CD4-positive, alpha-beta T cell (primary cell): Measurements from ENCODE around the gene ALLC. TPM values are rescaled to one million over a fixed set of nuclear protein-coding genes. Genes with fewer than 3 reads are reported as not detected.
"Not testable (repeated sequence)": the region's sequence is repeated elsewhere in the genome, so short reads cannot be mapped to it uniquely, and the experiment has no call there.

Experiments used
- ATAC-seq: fragments of 200-7000 bp; cut with Tn5 transposase; one replicate; pipeline ENCODE4 v1.10.0; 2022; ENCODE audit warnings: mild to moderate bottlenecking; ENCODE audit not compliant: poor library complexity
- CTCF ChIA-PET: fragments of 350-600 bp; sonication (Branson Sonifier 250); formaldehyde crosslinking; loops from one replicate; lab custom pipeline; 2021; ENCODE audit warnings: antibody characterized with exemption, inconsistent platforms; lab: Charles Lee
- POLR2A ChIA-PET: fragments of 350-600 bp; sonication (Branson Sonifier 250); formaldehyde crosslinking; loops from one replicate; lab custom pipeline; 2021; ENCODE audit warnings: antibody characterized with exemption, inconsistent platforms; lab: Charles Lee
- DNase-seq, 14 experiments: peaks; one replicate each; pipeline ENCODE4 v3.0.0-alpha.2; 2013 to 2020; ENCODE audit warnings: mixed read lengths in 2 of 14
- H3K27ac ChIP-seq, 2 donors: one replicate each; pipeline versions ENCODE4 v1.5.1 to v1.7.0; 2013; ENCODE audit warnings: low read length in 2 of 2, low read depth in 1 of 2, mild to moderate bottlenecking in 1 of 2
- H3K27me3 ChIP-seq, 2 experiments: 1 replicate in 1 of 2; 2 replicates in 1 of 2; pipeline versions ENCODE4 v1.6.1 to v1.7.0; 2013; ENCODE audit warnings: low read length in 2 of 2, control low read depth in 1 of 2, mild to moderate bottlenecking in 1 of 2, moderate library complexity in 1 of 2; ENCODE audit not compliant: insufficient read depth in 2 of 2, control insufficient read depth in 1 of 2
- H3K36me3 ChIP-seq: one replicate; pipeline ENCODE4 v1.6.1; 2013; ENCODE audit warnings: low read length, control low read depth; ENCODE audit not compliant: insufficient read depth
- H3K4me1 ChIP-seq: one replicate; pipeline ENCODE4 v1.6.1; 2013; ENCODE audit warnings: low read length, control low read depth; ENCODE audit not compliant: insufficient read depth
- H3K4me3 ChIP-seq: one replicate; pipeline ENCODE4 v1.5.1; 2013; ENCODE audit warnings: mild to moderate bottlenecking, low read length, moderate library complexity
- H3K9me3 ChIP-seq, 2 experiments: 1 replicate in 1 of 2; 2 replicates in 1 of 2; pipeline versions ENCODE4 v1.6.1 to v1.7.0; 2013; ENCODE audit warnings: low read length in 2 of 2, mild to moderate bottlenecking in 2 of 2, control low read depth in 1 of 2, moderate library complexity in 1 of 2; ENCODE audit not compliant: control insufficient read depth in 1 of 2, insufficient read depth in 1 of 2
- H3K27ac Mint-ChIP-seq: one replicate; pipeline ENCODE4 v1.8.0; 2020; ENCODE audit warnings: mixed read lengths
- H3K27me3 Mint-ChIP-seq: one replicate; pipeline ENCODE4 v1.8.0; 2021; ENCODE audit warnings: mixed read lengths
- H3K36me3 Mint-ChIP-seq: one replicate; pipeline ENCODE4 v1.8.0; 2021; ENCODE audit warnings: low read depth, mixed read lengths
- H3K4me1 Mint-ChIP-seq: one replicate; pipeline ENCODE4 v1.8.0; 2021; ENCODE audit warnings: low read depth, mixed read lengths
- H3K4me3 Mint-ChIP-seq: one replicate; pipeline ENCODE4 v1.8.0; 2020; ENCODE audit warnings: mild to moderate bottlenecking, mixed read lengths
- H3K9me3 Mint-ChIP-seq: one replicate; pipeline ENCODE4 v1.8.0; 2020; ENCODE audit warnings: mixed read lengths
- intact Hi-C, 2 experiments: fragments of 100-400 bp; cut with DNase I in 1 of 2; cut with micrococcal nuclease in 1 of 2; formaldehyde crosslinking; loops; one replicate each; pipeline versions ENCODE4 v1.15.1 to v1.9.0; 2023 to 2025; cut with DNase I, micrococcal nuclease
- total RNA-seq, 174 experiments: library from RNA in 2 of 174; stranded (reverse) in 2 of 174; gene quantifications; one replicate each; pipeline ENCODE4 v1.2.3 and lab custom pipeline; 2021 to 2026
- TF ChIP-seq, protein P1 (sequence below): fragments of 200-600 bp; IDR thresholded peaks from one replicate; pipeline ENCODE4 v1.8.0; 2022; ENCODE audit warnings: antibody characterized with exemption, mild to moderate bottlenecking

ALLC gene
- total RNA-seq, 2 experiments from 2014 or later = not detected

DNA sequence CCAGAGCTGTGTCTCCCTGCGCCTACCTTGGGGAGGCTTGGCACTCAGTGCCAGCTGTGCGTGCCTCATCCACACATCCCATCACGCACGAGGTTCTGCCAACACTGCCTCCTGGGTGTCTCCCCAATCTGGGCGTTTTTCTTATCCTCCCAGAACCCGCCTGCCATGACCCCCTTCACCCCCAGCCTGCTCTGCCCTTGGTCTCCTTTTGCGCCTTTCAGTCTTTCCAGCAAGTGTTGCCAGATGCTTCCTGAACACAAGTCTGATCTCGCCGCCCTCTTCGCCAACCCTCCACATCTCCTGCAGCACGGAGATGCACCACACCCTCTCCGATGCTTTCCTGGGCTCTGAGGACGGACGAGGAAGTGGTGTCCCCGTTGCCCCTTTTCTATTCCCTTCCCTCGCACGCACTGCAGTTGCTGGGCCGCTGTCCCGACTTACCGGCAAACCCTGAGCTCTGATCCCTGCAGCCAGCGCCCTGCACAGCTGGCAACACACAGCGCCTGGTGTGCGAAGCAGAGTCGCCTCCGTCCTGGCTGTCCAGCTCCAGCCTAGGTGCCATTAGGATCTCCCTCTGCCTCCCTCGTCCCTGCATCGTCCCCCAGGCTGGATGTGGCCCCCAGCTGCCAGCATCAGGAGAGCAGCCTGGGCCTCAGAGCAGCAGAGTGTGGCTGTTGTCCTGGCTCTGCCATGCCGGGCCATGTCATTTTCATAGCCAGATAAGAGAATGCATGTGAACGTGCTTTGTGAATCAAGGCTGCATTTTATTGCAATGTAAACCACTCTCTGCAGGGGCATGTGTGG lies 22.6 kb upstream of the ALLC start:
- POLR2A ChIA-PET = no interaction called here
- TF ChIP-seq, protein P1, sequence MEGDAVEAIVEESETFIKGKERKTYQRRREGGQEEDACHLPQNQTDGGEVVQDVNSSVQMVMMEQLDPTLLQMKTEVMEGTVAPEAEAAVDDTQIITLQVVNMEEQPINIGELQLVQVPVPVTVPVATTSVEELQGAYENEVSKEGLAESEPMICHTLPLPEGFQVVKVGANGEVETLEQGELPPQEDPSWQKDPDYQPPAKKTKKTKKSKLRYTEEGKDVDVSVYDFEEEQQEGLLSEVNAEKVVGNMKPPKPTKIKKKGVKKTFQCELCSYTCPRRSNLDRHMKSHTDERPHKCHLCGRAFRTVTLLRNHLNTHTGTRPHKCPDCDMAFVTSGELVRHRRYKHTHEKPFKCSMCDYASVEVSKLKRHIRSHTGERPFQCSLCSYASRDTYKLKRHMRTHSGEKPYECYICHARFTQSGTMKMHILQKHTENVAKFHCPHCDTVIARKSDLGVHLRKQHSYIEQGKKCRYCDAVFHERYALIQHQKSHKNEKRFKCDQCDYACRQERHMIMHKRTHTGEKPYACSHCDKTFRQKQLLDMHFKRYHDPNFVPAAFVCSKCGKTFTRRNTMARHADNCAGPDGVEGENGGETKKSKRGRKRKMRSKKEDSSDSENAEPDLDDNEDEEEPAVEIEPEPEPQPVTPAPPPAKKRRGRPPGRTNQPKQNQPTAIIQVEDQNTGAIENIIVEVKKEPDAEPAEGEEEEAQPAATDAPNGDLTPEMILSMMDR = no peak
- Histone ChIP-seq H3K27me3 (no peaks in the 10 kb centered on the region), H3K4me1 (no peaks in the 10 kb centered on the region), H3K36me3 (no peaks in the 10 kb centered on the region), H3K27ac (no peak overlapping the region), H3K9me3 (no peaks in the 10 kb centered on the region), H3K4me3 (no peak overlapping the region)
- no peaks in the 10 kb centered on the region for H3K36me3 Mint-ChIP-seq
- peak in 1 of 14 experiments; percentile 12 for DNase-seq
- no peaks in the 10 kb centered on the region for H3K27me3 Mint-ChIP-seq
- no peak overlapping the region for H3K4me3 Mint-ChIP-seq
- no peaks in the 10 kb centered on the region for H3K9me3 Mint-ChIP-seq
- intact Hi-C loops = no loop called here
- CTCF ChIA-PET = no interaction called here
- no peak overlapping the region for H3K27ac Mint-ChIP-seq
- ATAC-seq = no peak
- no peaks in the 10 kb centered on the region for H3K4me1 Mint-ChIP-seq

DNA sequence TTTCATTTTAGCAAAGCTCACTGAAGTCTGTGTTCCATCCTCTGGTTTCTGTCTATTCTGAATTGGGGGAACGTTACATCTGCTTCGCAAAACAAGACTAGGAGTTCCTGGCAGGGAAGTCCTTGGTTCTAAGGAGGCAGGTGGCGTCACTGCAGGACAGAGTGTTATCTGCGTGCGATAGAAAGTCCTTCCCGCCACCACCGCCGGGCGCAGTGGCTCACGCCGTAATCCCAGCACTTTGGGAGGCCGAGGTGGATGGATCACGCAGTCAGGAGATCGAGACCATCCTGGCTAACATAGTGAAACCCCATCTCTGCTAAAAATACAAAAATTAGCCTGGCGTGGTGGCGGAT lies 22.0 kb upstream of the ALLC start:
- CTCF ChIA-PET, H3K36me3 Mint-ChIP-seq, H3K27ac Mint-ChIP-seq, H3K27ac ChIP-seq, H3K27me3 Mint-ChIP-seq, H3K9me3 ChIP-seq, H3K4me1 ChIP-seq, H3K36me3 ChIP-seq, ATAC-seq, H3K27me3 ChIP-seq, POLR2A ChIA-PET, H3K4me3 Mint-ChIP-seq, H3K9me3 Mint-ChIP-seq, H3K4me3 ChIP-seq, intact Hi-C loops, H3K4me1 Mint-ChIP-seq: not testable (repeated sequence)
- DNase-seq = peak in 1 of 14 experiments; percentile 7

DNA sequence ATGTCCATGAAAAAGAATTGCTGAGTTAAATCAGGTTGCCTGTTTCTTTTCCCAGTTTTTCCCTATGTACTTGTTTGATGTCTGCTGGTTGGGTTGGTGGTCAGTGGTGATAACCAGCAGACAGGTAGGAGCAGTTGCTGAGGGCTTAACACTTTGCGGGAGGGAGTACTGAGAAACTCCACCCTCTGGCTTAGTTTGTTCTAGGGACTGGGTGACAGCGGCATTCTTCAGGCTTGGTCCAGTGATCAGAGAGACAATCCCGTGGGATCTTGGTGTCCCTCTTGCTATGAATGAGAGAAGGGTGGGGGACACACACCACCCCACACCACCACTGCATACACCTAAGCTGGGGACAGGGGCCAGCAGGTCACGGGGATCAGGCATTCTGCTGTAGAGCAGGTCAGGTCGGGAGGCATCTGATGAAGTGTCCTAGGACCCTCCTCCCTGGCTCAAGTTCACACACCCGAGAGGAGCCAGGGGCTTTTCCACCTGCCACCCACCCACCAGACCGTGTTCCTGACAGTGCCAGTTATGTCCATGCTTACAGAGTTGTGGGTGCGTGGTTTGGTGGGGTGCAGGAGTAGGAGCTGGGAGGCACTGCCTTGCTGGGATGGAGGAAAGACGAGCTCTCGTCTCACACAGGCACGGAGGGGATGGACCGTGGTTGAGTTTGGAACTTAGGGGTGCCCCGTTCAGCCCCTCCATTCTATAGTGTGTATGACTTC lies 21.3 kb upstream of the ALLC start:
- ATAC-seq (no peak), DNase-seq (peak in 1 of 14 experiments; percentile 32)
- H3K27ac ChIP-seq = no peak overlapping the region
- H3K27me3 ChIP-seq = no peaks in the 10 kb centered on the region
- H3K4me3 Mint-ChIP-seq = no peak overlapping the region
- CTCF ChIA-PET = no interaction called here
- no peaks in the 10 kb centered on the region for H3K36me3 Mint-ChIP-seq
- H3K9me3 Mint-ChIP-seq = no peaks in the 10 kb centered on the region
- POLR2A ChIA-PET = no interaction called here
- no peaks in the 10 kb centered on the region for H3K4me1 Mint-ChIP-seq
- H3K27me3 Mint-ChIP-seq = no peaks in the 10 kb centered on the region
- intact Hi-C loops = no loop called here
- no peaks in the 10 kb centered on the region for H3K4me1 ChIP-seq
- H3K9me3 ChIP-seq = no peaks in the 10 kb centered on the region
- no peak overlapping the region for H3K4me3 ChIP-seq
- no peaks in the 10 kb centered on the region for H3K36me3 ChIP-seq
- TF ChIP-seq, protein P1 = no peak
- no peak overlapping the region for H3K27ac Mint-ChIP-seq
